ENCODE results near the gene NPPA.

The NPPA gene

DNA sequence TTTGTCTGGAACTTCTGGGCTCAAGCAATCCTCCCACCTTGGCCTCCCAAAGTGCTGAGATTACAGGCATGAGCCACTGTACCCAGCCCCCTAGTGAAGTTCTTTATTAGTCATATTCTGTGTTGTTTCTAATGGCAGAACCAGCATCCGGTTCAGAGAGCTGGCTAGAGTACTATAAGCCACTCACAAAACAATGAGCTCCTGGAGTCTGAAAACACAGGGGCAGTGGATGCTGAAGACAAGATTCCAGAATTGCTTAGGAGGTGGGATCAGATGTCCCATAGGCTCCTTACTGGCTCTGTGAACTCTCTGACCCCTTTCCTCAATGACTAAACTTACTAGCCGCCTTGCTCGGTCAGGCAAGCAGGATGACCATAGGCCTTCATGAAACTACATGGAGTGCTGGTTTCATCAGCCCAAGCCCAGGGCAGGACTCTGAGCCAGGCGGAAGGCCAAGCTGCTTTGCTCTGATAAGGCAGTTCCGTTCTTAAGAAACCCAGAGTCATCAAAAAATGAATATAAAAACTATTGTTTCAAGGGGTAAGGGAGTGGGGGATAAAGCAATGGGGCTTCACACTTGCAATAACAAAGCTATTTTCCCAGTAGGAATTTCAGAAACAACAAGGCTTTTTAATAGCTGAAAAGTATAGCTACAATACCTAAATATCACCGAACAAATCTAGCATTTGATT lies 49.9 kb downstream of the NPPA start:
- H3K27me3 ChIP-seq (replicated peaks; ENCODE audit: control insufficient read depth, insufficient read depth, low read length) = no peaks in the 10 kb centered on the region
- H3K36me3 ChIP-seq (ENCODE audit: control insufficient read depth, insufficient read depth, low read length) = peaks cover 27% of the 10 kb centered on the region
- H3K4me3 ChIP-seq (replicated peaks; ENCODE audit: low read depth, low read length) = no peak overlapping the region
- DNase-seq (ENCODE audit: extremely low read depth, insufficient read length) = no peak
- TF ChIP-seq, protein P1, sequence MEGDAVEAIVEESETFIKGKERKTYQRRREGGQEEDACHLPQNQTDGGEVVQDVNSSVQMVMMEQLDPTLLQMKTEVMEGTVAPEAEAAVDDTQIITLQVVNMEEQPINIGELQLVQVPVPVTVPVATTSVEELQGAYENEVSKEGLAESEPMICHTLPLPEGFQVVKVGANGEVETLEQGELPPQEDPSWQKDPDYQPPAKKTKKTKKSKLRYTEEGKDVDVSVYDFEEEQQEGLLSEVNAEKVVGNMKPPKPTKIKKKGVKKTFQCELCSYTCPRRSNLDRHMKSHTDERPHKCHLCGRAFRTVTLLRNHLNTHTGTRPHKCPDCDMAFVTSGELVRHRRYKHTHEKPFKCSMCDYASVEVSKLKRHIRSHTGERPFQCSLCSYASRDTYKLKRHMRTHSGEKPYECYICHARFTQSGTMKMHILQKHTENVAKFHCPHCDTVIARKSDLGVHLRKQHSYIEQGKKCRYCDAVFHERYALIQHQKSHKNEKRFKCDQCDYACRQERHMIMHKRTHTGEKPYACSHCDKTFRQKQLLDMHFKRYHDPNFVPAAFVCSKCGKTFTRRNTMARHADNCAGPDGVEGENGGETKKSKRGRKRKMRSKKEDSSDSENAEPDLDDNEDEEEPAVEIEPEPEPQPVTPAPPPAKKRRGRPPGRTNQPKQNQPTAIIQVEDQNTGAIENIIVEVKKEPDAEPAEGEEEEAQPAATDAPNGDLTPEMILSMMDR (IDR thresholded peaks at IDR 0.05; ENCODE audit: insufficient read depth, low read length, poor library complexity, severe bottlenecking) = no peak

DNA sequence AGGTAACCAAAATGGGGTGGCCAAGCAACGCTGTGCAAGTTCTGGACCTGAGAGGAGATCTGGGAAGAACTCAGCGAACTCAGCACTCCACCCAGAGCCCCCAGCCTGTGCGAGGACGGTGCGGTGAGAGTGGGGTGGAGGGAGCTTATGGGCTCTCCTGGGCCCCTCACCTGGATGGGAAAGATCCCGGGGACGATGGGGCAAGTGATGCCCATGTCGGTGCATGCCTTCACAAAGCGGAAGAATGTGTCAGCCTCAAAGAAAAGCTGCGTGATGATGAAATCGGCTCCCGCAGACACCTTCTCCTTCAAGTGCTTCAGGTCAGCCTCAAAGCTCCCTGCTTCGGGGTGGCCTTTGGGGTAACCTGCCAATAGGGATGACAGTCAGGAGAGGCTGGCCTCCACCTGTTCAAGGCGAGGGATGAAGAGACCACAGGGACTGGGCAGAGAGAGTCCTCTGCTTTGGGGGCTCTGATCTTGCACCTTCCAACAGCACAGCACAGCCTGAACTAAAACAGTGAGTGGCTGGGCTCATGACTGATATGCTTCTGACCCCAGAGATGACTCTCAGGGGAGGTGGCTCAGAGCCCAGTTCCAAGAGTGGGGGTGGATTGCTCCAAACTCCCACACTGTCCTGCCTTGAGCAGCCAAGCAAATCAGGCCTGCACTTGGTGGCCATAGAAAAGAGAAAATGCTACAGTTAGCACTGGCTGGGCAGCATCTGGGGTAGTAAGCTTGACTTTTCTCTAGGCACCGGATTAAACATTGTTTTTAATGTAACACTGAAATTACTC lies 51.4 kb downstream of the NPPA start:
- no peaks in the 10 kb centered on the region for H3K27me3 ChIP-seq (replicated peaks; ENCODE audit: control insufficient read depth, insufficient read depth, low read length)
- peaks cover 30% of the 10 kb centered on the region for H3K36me3 ChIP-seq (ENCODE audit: control insufficient read depth, insufficient read depth, low read length)
- DNase-seq (ENCODE audit: extremely low read depth, insufficient read length) = no peak
- TF ChIP-seq, protein P1 (IDR thresholded peaks at IDR 0.05; ENCODE audit: insufficient read depth, low read length, poor library complexity, severe bottlenecking) = no peak
- H3K4me3 ChIP-seq (replicated peaks; ENCODE audit: low read depth, low read length) = no peak overlapping the region

Data from GM06990 (cell line).